Measurements from ENCODE around the gene UPF3A.

The UPF3A gene

GRCh38 chr13:114256547-114256946 lies 24.9 kb upstream of the UPF3A start:
- DNase-seq (ENCODE audit: low read depth), result no peak
- TF ChIP-seq CTCF (conservative IDR thresholded peaks at IDR 0.05; ENCODE audit: low read depth, low read length), result no peak

GRCh38 chr13:114257014-114257413 lies 24.4 kb upstream of the UPF3A start:
- no peak for TF ChIP-seq CTCF (conservative IDR thresholded peaks at IDR 0.05; ENCODE audit: low read depth, low read length)
- no peak overlapping the region for H3K4me3 ChIP-seq (ENCODE audit: low read depth, low read length)
- DNase-seq (ENCODE audit: low read depth), result no peak

More at GRCh38 chr13:114256547-114256946, 24.9 kb upstream of the UPF3A start:
- H3K4me3 ChIP-seq (ENCODE audit: low read depth, low read length), result no peak overlapping the region

- DNase-seq (ENCODE audit: low read depth), result no peak
- TF ChIP-seq CTCF (conservative IDR thresholded peaks at IDR 0.05; ENCODE audit: low read depth, low read length), result no peak
- no peak overlapping the region for H3K4me3 ChIP-seq (ENCODE audit: low read depth, low read length)
These were observed 22.8 kb upstream of the UPF3A start for GRCh38 chr13:114258589-114258988.

GRCh38 chr13:114259374-114259773 lies 22.0 kb upstream of the UPF3A start:
- no peak overlapping the region for H3K4me3 ChIP-seq (ENCODE audit: low read depth, low read length)
- TF ChIP-seq CTCF (conservative IDR thresholded peaks at IDR 0.05; ENCODE audit: low read depth, low read length), result no peak
- DNase-seq (ENCODE audit: low read depth), result no peak

- no peak for DNase-seq (ENCODE audit: low read depth)
- TF ChIP-seq CTCF (conservative IDR thresholded peaks at IDR 0.05; ENCODE audit: low read depth, low read length), result no peak
These were observed 21.4 kb upstream of the UPF3A start for GRCh38 chr13:114259974-114260373.

GRCh38 chr13:114260814-114261213 lies 20.6 kb upstream of the UPF3A start:
- TF ChIP-seq CTCF (conservative IDR thresholded peaks at IDR 0.05; ENCODE audit: low read depth, low read length), result no peak
- H3K4me3 ChIP-seq (ENCODE audit: low read depth, low read length), result no peak overlapping the region
- DNase-seq (ENCODE audit: low read depth), result no peak

More at GRCh38 chr13:114259974-114260373, 21.4 kb upstream of the UPF3A start:
- no peak overlapping the region for H3K4me3 ChIP-seq (ENCODE audit: low read depth, low read length)

- TF ChIP-seq CTCF (conservative IDR thresholded peaks at IDR 0.05; ENCODE audit: low read depth, low read length), result no peak
- no peak for DNase-seq (ENCODE audit: low read depth)
- H3K4me3 ChIP-seq (ENCODE audit: low read depth, low read length), result no peak overlapping the region
These were observed 20.0 kb upstream of the UPF3A start for GRCh38 chr13:114261328-114261965.

Measured in choroid plexus epithelial cell (primary cell).